HG03520 (cell line): ENCODE data around the gene DAB1.
"Not testable (repeated sequence)": the region's sequence is repeated elsewhere in the genome, so short reads cannot be mapped to it uniquely, and the experiment has no call there.

Experiments
- ATAC-seq: cut with Tn5 transposase; IDR thresholded peaks from one replicate; pipeline ENCODE4 v1.9.1; 2021; ENCODE audit warnings: mild to moderate bottlenecking, moderate library complexity; ENCODE audit not compliant: unreplicated experiment

Gene DAB1

DNA sequence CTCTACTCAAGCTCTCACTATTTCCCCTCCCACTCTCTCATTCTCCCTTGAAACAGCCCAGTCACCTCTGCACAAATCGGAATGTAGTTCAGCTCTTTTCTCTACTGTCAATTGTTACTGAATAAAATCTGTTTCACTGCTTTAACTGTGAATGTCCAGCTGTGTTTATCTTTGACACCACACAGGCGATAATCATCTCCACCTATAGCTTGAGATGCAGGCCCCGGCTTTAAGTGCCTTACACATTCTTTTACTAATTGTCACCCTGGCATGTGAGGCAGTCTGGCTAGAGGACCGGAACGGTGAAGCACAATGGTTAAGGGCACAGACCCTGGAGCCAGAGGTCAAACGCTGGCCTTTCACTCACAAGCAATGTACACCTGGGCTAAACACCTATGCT, 335.2 kb downstream of the DAB1 start:
- ATAC-seq = no peak

GRCh38 chr1:57087660-57088059, 336.2 kb downstream of the DAB1 start:
- ATAC-seq = not testable (repeated sequence)

DNA sequence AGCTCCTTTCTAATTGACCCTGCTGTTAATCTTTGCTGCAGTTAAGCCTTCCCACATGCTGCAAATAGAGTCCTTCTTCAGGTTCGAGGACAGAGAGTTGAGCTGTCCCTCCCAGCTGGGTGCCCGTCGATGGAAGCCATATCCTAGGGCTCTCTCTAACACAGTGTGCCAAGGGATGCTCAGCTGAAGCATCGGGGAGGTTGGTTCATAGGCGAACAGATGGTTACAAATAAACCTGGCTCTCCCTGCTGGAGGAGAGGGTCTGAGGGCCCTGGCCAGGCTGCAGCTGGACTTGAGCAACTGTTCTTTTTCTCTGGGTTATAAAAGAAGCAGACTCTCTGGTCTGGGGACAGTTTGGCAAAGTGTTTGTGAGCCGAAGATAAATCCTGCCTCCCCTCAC, 337.7 kb downstream of the DAB1 start:
- ATAC-seq = no peak

DNA sequence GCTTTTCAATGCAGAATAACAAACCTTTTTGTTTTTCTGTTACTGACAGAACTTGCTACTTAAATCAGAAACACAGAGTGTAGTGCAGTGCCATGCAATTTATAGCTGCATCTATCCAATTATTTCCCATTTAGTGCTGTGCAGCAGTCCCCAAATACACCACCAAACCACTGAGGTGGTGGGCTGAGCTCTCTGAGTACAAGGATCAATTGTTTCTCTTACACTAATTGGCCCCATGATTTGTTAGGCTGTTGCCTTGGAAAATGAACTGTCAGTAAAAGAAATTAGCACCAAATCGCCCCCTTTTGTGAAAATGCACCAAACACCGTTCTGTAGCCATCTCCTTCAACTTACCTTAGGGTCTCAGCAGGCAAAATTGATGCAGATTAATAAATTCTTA, 339.2 kb downstream of the DAB1 start:
- no peak for ATAC-seq

- ATAC-seq = no peak
Measured at GRCh38 chr1:57082711-57083439, 341.0 kb downstream of the DAB1 start.

GRCh38 chr1:57079454-57080157, 344.3 kb downstream of the DAB1 start:
- ATAC-seq = no peak

DNA sequence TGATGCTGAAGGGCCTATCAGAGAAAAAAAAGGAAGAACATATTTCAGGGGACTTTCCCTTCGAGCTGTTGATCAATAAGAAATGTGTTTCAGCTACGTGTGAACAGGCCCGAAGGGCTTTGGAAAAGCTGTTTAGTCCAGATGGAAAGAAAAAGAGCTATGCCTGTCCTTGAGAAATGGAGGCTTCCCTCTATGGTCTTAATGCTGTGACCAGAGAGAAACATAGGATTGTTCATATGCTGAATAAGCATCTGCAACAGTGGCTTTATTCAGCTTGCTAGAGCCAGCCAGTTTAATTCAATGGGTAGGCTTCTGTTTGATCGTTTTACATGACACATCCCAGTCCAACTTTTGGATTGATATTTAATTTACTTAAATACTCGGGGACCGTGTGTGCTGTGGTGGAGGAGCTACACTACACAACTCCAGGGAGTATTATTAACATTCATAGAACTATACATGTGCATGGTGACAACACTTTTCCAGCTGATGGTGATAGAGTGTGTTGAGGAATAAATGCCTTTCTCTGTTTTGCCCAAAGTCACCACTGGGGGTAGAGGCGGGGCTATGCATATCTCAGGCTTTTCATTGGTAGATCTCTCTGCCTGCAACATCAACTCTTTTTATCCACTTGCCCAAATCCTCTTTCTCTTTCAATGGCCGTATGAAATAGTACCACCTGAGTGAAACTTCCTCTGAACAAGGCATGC, 351.3 kb downstream of the DAB1 start:
- ATAC-seq = no peak

DNA sequence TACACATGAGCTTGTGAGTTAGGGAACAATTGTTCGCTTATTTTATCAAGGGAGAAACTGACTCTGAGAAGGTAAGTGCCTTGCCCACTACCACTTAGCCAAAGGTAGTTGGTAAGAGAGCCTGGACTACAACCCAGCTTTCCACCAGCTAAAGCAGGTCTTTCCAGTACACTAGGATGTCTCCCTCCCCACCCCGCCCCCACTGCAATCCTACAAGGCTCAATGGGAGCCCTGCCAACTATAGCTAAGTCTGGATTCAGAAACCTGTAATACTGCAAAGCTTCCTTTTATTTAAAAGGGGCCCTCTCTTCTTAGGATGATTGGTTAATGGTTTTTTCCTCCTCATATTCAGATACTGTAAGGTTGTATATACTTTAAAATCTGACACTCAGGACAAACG, 356.0 kb downstream of the DAB1 start:
- no peak for ATAC-seq

DNA sequence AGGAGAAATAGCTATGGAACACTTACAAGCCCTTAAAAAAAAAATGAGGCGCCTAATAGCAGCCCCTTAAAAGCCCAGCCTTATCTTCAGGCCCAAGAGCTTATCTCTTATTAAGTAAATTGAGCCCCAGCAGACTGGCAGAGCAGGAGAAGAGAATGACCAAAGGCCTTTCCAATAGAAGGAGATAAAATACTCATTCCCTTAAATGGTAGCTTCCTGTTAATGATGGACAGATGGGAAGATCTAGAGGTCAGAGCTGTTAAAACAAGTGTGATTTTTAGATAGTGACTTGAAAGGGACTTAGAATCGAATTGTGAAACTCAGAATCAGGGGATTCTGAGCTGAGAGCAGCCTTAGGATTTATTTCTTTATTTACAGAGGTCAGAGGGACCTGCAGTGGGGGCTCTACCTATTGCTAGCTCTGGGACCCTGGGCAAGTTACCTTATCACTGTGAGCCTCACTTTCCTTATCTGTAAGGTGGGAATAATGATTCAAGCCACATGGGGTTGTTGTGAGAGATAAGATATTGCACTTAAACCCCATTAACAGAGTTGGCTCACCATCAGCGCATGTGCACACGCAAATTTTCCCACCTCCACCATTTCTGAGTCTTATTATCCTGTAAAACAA, 356.8 kb downstream of the DAB1 start:
- ATAC-seq = no peak

- ATAC-seq = no peak
Measured at GRCh38 chr1:57065442-57065841, 358.4 kb downstream of the DAB1 start.

GRCh38 chr1:57064379-57065140, 359.3 kb downstream of the DAB1 start:
- no peak for ATAC-seq

DNA sequence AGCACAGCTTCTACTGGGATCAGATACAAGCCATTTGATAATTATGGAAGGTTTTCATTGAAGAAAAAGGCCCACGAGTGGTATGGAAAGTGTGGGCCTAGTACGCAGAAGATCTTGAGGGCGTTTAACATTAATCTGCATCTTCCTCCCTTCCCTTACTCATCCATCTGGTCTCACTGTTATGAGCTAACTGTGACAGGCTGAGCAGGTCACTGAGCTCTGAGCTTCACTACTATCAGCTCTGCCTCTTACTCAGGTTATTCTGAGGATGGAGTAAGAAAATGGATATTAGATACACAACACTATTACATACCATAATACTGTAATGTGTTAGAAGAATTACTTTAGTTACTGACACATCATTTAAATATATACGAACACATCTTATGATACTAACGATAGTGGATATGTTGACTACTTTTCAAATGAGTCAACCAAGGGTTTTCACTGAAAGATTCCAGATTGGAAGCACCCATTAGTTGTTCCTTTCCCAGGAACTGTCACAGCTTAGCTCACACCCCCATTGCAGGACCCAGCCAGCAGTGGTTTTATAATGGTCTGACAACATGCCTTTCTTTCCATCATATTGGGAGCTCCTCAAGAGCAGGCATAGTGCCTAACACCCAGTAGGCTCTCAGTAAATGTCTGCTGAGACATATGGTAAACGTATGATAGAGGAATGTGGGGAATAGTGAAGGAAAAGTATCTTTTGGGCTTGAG, 360.3 kb downstream of the DAB1 start:
- ATAC-seq = no peak

DNA sequence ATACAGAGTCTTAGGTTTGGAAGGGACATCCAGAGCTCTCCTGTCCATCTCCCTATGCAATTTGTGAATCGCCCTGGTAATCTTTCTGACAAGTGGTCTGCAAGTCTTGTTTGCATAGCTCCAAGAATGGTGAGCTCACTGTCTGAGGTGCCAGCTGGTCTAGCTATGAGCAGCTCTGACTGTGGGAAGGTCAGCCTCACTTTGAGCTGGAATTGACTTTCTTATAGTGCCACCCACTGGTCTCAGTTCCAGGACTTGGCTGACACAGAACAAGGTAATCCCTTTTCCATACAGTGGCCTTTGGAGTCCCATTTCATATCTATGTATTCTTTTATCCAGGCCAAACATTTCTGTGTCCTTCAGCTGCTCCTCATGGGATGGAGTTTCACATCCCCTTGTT, 362.5 kb downstream of the DAB1 start:
- ATAC-seq = no peak

DNA sequence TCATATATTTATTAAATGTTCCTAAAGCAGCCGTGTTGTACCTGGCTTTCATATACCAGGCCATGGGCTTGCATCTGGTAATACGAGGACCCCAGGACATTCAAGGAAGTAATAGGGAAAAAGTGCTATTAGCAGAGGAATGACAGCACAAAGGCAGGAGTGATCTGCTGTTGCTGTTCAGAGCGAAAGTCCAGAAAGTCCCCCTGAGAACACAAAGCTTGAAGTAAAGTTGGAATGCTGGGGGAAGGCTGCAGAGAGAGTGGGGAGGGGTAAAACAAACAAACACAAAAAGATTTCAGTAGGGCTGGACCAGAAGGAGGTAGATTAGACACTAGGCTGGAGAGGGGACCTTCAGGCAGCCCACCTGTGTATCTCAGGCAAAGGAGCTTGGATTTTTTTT, 363.4 kb downstream of the DAB1 start:
- no peak for ATAC-seq

DNA sequence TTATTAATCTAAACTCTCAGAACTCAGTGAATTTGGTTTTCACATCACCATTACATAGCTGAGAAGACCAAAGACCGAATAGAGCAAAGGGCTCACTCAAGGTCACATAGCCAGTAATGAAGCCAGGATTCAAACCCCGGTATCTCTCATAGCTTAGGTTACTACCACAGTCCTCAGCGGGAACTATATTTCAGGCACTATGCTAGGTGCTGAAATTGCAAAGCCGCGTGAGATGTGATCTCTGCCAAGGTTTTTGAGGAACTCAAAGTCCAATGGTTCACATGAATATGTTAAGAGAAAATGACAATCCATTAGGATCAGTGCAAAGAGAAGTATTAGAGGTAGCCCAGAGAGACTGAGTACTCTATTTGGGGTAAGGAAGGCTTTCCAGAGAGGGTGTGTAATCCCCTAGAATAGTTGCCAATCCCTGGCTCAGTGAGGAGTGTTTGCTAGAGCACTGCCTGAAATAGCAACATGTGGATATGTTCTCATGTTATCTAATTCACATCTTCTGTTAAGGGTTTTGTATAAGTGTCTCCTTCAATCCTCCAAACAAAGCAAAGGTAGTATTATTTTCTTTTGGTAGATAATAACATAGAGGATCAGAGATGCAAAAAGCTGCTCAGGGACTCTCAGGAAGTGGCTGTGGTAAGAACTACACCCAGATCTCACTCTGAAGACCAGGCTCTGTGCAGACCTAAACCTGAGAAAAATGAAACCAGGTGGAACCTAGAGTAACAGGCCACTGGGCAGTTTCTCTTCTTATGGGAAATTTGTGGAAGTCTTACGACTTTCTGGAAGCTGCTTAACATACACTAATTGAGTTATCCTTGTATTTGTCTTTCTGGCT, 365.0 kb downstream of the DAB1 start:
- ATAC-seq = no peak

DNA sequence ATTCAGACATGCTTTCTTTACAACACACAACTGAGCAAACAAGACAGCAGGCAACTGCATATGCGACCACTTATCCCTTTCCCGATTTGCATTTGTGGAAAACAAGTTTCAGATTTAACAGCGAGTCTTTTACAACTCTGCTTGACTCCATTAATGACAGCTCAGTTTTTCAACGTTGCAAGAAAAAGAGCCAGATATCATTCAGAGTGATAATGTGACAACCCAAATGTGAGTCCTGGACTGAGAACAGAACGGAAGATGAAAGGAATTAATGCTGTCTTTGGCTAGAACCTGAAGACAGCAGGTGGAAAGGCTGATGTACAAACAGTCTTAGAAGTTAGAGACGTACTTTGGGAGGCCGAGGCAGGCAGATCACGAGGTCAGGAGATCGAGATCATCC, 375.0 kb downstream of the DAB1 start:
- ATAC-seq = no peak

GRCh38 chr1:57046462-57046861, 377.4 kb downstream of the DAB1 start:
- ATAC-seq = no peak

DNA sequence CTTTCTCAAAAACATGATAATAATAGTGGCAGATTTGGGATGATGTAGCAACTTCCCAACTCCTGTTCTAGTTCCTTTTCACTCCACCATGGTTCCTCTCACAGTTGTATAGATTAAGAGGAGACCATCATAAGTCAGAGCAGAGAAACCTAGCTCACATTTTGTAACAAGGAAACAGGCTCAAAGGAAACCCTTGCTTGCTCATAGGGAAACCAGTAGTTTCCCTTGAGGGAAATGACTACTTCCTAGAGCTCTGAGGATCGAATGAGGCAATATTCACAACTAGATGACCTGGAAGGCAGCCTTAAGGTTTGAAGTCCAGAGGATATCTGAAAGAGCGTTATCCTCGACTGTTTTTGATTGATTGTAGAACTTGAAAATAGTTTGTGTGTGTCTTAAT, 382.0 kb downstream of the DAB1 start:
- ATAC-seq = no peak

DNA sequence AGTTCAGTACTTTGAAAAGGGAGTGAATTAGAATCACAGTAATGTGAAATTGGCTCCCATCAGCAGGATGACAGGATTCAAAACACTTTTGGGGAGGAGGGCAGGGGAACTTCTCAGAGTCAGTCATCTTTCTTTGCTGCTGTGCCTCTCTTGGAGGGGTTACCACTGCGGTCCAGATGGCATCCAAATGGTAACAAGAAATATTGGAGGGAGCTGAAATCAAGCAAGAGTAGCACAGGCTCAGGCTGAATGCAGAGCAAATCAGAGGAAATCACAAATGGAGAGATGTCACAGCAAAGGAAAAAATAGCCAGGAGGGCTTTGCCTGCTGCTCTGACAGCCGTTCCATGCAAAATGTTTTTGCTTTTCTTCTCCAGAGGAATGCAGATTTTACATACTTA, 383.0 kb downstream of the DAB1 start:
- ATAC-seq = no peak
